Astrocyte (in vitro differentiated cells and primary cell): ENCODE results near the gene TNFRSF12A. TPM values are rescaled to one million over a fixed set of nuclear protein-coding genes. Genes with fewer than 3 reads are reported as not detected.

Experiments used
- DNase-seq: peaks from one replicate; pipeline ENCODE4 v3.0.0-alpha.2; 2010; ENCODE audit warnings: low read depth
- FAIRE-seq: peaks from 2 replicates; lab custom pipeline; 2011; peaks lifted over from hg19 to GRCh38; lab: Jason Lieb, UNC
- H2AFZ ChIP-seq: 2 replicates; pipeline ENCODE4 v1.6.0; 2012; ENCODE audit warnings: low read depth, low read length, inconsistent platforms
- H3K27ac ChIP-seq: 2 replicates; pipeline ENCODE4 v1.5.1; 2011; ENCODE audit warnings: low read depth, low read length, inconsistent platforms
- H3K27me3 ChIP-seq: 2 replicates; pipeline ENCODE4 v1.6.0; 2011; ENCODE audit warnings: low read length, inconsistent platforms; ENCODE audit not compliant: insufficient read depth
- H3K36me3 ChIP-seq: 2 replicates; pipeline ENCODE4 v1.5.1; 2011; ENCODE audit warnings: low read length, inconsistent platforms; ENCODE audit not compliant: insufficient read depth
- H3K4me1 ChIP-seq: 2 replicates; pipeline ENCODE4 v1.5.1; 2011; ENCODE audit warnings: low read length, inconsistent platforms; ENCODE audit not compliant: insufficient read depth
- H3K4me2 ChIP-seq: 2 replicates; pipeline ENCODE4 v1.6.0; 2012; ENCODE audit warnings: low read length, inconsistent platforms
- H3K4me3 ChIP-seq: 2 replicates; pipeline ENCODE4 v1.5.1; 2011; ENCODE audit warnings: low read depth, mild to moderate bottlenecking, low read length, inconsistent platforms; ENCODE audit not compliant: insufficient read depth
- H3K79me2 ChIP-seq: 2 replicates; pipeline ENCODE4 v1.6.0; 2012; ENCODE audit warnings: mild to moderate bottlenecking, low read length, inconsistent platforms; ENCODE audit not compliant: insufficient read depth
- H3K9ac ChIP-seq: 2 replicates; pipeline ENCODE4 v1.6.0; 2012; ENCODE audit warnings: mild to moderate bottlenecking, low read length, inconsistent platforms
- H3K9me3 ChIP-seq: 2 replicates; pipeline ENCODE4 v1.5.1; 2012; ENCODE audit warnings: low read depth, mild to moderate bottlenecking, low read length, inconsistent platforms; ENCODE audit not compliant: insufficient read depth
- H4K20me1 ChIP-seq: 2 replicates; pipeline ENCODE4 v1.6.0; 2012; ENCODE audit warnings: low read length, inconsistent platforms; ENCODE audit not compliant: insufficient read depth
- H3K27ac Mint-ChIP-seq: one replicate; pipeline ENCODE4 v1.8.0; 2021; ENCODE audit warnings: mild to moderate bottlenecking, mixed read lengths; ENCODE audit not compliant: unreplicated experiment
- H3K27me3 Mint-ChIP-seq: one replicate; pipeline ENCODE4 v1.8.0; 2021; ENCODE audit warnings: low read depth, mixed read lengths; ENCODE audit not compliant: unreplicated experiment
- H3K36me3 Mint-ChIP-seq: one replicate; pipeline ENCODE4 v1.8.0; 2021; ENCODE audit warnings: low read depth, mixed read lengths; ENCODE audit not compliant: unreplicated experiment
- H3K4me1 Mint-ChIP-seq: one replicate; pipeline ENCODE4 v1.8.0; 2021; ENCODE audit warnings: low read depth, mixed read lengths; ENCODE audit not compliant: unreplicated experiment
- H3K4me3 Mint-ChIP-seq: one replicate; pipeline ENCODE4 v1.8.0; 2021; ENCODE audit warnings: mild to moderate bottlenecking, moderate library complexity, mixed read lengths; ENCODE audit not compliant: unreplicated experiment
- H3K9me3 Mint-ChIP-seq: one replicate; pipeline ENCODE4 v1.8.0; 2021; ENCODE audit warnings: mild to moderate bottlenecking, mixed read lengths; ENCODE audit not compliant: unreplicated experiment
- EZH2 ChIP-seq: IDR thresholded peaks from 2 replicates; pipeline ENCODE4 v1.6.1; 2012; ENCODE audit warnings: mild to moderate bottlenecking, low read length, inconsistent platforms; ENCODE audit not compliant: insufficient read depth
- total RNA-seq: library from RNA; stranded (reverse); gene quantifications from 2 replicates; pipeline ENCODE4 v1.2.1, GENCODE V29; 2021
- TF ChIP-seq, protein P1 (sequence below): IDR thresholded peaks from 2 replicates; pipeline ENCODE4 v1.5.1; 2011; ENCODE audit warnings: low read depth, mild to moderate bottlenecking, inconsistent platforms, low read length, moderate library complexity; ENCODE audit not compliant: insufficient read depth

The TNFRSF12A gene
- total RNA-seq, 1 donor from 2014 or later = 262 TPM

- H3K4me1 Mint-ChIP-seq = peaks cover 1% of the 10 kb centered on the region
- FAIRE-seq = no peak
Observed at GRCh38 chr16:2996298-2996697, 23.9 kb upstream of the TNFRSF12A start.

DNA sequence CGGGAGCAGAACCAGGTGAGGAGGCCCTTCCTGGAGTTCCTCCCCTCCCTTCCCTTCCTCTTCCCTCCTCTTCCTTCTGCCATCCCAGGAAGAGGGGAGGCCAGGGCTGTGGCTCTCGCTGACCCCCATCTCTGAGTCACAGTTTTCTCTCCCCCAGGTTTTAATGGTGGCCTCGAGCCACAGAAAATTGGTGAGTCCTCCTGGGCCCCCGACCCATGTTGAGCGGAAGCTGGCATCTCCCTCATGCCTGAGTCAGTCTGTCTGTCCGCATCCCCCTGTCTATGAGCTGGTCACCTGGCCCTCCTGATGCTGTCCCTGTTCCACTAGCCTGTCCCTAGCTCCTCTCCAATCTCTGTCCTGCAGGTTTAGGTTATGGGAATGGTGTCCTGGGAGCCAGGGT, 20.2 kb upstream of the TNFRSF12A start:
- no peak overlapping the region for H3K27ac ChIP-seq
- H3K4me3 ChIP-seq = no peak overlapping the region
- no peak overlapping the region for H2AFZ ChIP-seq
- peaks cover 12% of the 10 kb centered on the region for H3K27me3 ChIP-seq
- no peak overlapping the region for H3K4me2 ChIP-seq
- no peak for FAIRE-seq
- H4K20me1 ChIP-seq = no peaks in the 10 kb centered on the region
- Mint-ChIP-seq H3K4me1 (no peaks in the 10 kb centered on the region), H3K36me3 (no peaks in the 10 kb centered on the region), H3K27me3 (peaks cover 12% of the 10 kb centered on the region), H3K9me3 (no peaks in the 10 kb centered on the region), H3K4me3 (no peak overlapping the region), H3K27ac (no peak overlapping the region)
- no peak for TF ChIP-seq EZH2
- no peaks in the 10 kb centered on the region for H3K36me3 ChIP-seq
- H3K79me2 ChIP-seq = no peaks in the 10 kb centered on the region
- H3K9ac ChIP-seq = no peak overlapping the region
- no peaks in the 10 kb centered on the region for H3K9me3 ChIP-seq
- DNase-seq = no peak
- H3K4me1 ChIP-seq = no peaks in the 10 kb centered on the region

More at GRCh38 chr16:2996298-2996697, 23.9 kb upstream of the TNFRSF12A start:
- Histone ChIP-seq H3K27ac (no peak overlapping the region), H3K79me2 (no peaks in the 10 kb centered on the region), H2AFZ (no peak overlapping the region), H3K9me3 (no peaks in the 10 kb centered on the region), H3K4me1 (no peaks in the 10 kb centered on the region), H3K4me3 (no peak overlapping the region), H3K4me2 (no peak overlapping the region), H4K20me1 (no peaks in the 10 kb centered on the region), H3K9ac (no peak overlapping the region), H3K36me3 (no peaks in the 10 kb centered on the region), H3K27me3 (peaks cover 10% of the 10 kb centered on the region)
- no peak for DNase-seq
- Mint-ChIP-seq H3K27ac (no peak overlapping the region), H3K9me3 (no peaks in the 10 kb centered on the region), H3K27me3 (peaks cover 19% of the 10 kb centered on the region), H3K36me3 (no peaks in the 10 kb centered on the region), H3K4me3 (no peak overlapping the region)
- TF ChIP-seq, protein P1, sequence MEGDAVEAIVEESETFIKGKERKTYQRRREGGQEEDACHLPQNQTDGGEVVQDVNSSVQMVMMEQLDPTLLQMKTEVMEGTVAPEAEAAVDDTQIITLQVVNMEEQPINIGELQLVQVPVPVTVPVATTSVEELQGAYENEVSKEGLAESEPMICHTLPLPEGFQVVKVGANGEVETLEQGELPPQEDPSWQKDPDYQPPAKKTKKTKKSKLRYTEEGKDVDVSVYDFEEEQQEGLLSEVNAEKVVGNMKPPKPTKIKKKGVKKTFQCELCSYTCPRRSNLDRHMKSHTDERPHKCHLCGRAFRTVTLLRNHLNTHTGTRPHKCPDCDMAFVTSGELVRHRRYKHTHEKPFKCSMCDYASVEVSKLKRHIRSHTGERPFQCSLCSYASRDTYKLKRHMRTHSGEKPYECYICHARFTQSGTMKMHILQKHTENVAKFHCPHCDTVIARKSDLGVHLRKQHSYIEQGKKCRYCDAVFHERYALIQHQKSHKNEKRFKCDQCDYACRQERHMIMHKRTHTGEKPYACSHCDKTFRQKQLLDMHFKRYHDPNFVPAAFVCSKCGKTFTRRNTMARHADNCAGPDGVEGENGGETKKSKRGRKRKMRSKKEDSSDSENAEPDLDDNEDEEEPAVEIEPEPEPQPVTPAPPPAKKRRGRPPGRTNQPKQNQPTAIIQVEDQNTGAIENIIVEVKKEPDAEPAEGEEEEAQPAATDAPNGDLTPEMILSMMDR = no peak
- no peak for TF ChIP-seq EZH2

DNA sequence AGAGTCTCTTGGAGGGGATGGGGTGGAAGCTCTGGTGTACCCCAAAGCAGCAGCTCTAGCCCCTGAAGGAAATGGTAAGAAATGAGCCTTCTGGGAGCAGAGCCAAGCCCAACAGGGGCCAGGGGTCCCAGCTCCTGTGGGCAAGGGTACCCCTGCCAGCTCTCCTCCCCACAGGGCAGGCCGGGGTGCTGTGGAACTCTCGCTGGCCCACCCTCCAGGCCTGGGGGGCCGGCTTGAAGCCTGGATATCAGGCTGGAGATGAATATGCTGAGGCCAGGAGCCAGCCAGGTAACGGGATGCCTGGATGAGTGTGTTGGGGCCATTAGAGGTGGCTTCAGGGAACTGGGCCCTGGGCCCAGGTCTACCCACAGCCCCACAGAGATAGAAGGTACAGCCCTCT, 19.6 kb upstream of the TNFRSF12A start:
- Histone ChIP-seq H3K9ac (no peak overlapping the region), H3K27ac (no peak overlapping the region), H3K9me3 (no peaks in the 10 kb centered on the region), H3K79me2 (no peaks in the 10 kb centered on the region), H3K27me3 (peaks cover 14% of the 10 kb centered on the region), H3K4me2 (no peak overlapping the region), H3K36me3 (no peaks in the 10 kb centered on the region), H3K4me3 (no peak overlapping the region), H4K20me1 (no peaks in the 10 kb centered on the region), H3K4me1 (no peaks in the 10 kb centered on the region), H2AFZ (no peak overlapping the region)
- Mint-ChIP-seq H3K9me3 (no peaks in the 10 kb centered on the region), H3K4me3 (no peak overlapping the region), H3K4me1 (no peaks in the 10 kb centered on the region), H3K27me3 (peaks cover 12% of the 10 kb centered on the region), H3K27ac (no peak overlapping the region), H3K36me3 (no peaks in the 10 kb centered on the region)
- FAIRE-seq = no peak
- TF ChIP-seq, protein P1 = no peak
- TF ChIP-seq EZH2 = no peak
- DNase-seq = no peak
